ENCODE results near the gene ARFGEF2.

DNA sequence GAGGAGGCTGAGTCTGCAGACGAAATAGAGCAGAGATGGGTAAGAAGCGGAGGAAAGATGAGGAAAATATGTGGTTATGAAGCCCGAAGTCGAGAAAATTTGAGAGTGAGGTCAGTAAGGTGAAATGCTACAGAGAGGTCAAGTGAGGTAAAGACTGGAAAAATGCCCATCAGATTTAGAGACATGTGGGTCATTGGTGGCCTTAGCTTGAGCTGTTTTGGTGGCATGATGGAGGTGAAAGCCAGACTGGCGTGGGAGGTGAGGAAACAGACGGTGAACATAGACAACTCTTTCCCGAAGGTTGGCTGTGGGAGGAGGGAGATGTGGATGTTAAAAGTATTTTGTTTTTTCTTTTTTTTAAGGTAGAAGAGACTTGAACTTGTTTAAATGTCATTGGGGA lies 9.4 kb downstream of the ARFGEF2 start:
- TF ChIP-seq, protein P1, sequence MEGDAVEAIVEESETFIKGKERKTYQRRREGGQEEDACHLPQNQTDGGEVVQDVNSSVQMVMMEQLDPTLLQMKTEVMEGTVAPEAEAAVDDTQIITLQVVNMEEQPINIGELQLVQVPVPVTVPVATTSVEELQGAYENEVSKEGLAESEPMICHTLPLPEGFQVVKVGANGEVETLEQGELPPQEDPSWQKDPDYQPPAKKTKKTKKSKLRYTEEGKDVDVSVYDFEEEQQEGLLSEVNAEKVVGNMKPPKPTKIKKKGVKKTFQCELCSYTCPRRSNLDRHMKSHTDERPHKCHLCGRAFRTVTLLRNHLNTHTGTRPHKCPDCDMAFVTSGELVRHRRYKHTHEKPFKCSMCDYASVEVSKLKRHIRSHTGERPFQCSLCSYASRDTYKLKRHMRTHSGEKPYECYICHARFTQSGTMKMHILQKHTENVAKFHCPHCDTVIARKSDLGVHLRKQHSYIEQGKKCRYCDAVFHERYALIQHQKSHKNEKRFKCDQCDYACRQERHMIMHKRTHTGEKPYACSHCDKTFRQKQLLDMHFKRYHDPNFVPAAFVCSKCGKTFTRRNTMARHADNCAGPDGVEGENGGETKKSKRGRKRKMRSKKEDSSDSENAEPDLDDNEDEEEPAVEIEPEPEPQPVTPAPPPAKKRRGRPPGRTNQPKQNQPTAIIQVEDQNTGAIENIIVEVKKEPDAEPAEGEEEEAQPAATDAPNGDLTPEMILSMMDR (IDR thresholded peaks at IDR 0.05): no peak
- no peak for TF ChIP-seq POLR2A (IDR thresholded peaks at IDR 0.05)
